Fibroblast of the conjunctiva (primary cell): Measurements from ENCODE around the gene AQP7.
A peak's percentile ranks its signal among the peaks of the same experiment; 100 is the strongest.
"Not testable (repeated sequence)": the region's sequence is repeated elsewhere in the genome, so short reads cannot be mapped to it uniquely, and the experiment has no call there.

Experiments
- DNase-seq: peaks from one replicate; pipeline ENCODE4 v3.0.0-alpha.2; 2010; ENCODE audit warnings: low read depth

Gene AQP7

GRCh38 chr9:33402371-33402770 is at the start of gene AQP7:
TSS of gene AQP7 (minus strand) at chr9:33402568. CDS start at chr9:33401262, 1,306 bp downstream.
- not testable (repeated sequence) for DNase-seq

GRCh38 chr9:33450621-33451146 is 48.3 kb upstream of the AQP7 start:
- DNase-seq, result no peak

- no peak for DNase-seq
Observed at GRCh38 chr9:33449715-33450114, 47.3 kb upstream of the AQP7 start.

GRCh38 chr9:33447799-33448553 is 45.6 kb upstream of the AQP7 start:
- DNase-seq, result no peak

GRCh38 chr9:33446946-33447798 is 44.8 kb upstream of the AQP7 start, which contains the start of gene AQP3:
TSS of gene AQP3 (minus strand) at chr9:33447593. CDS start at chr9:33447530, 63 bp downstream.
- peak; percentile 12 for DNase-seq

- DNase-seq, result no peak
Observed at GRCh38 chr9:33446240-33446945, 44.0 kb upstream of the AQP7 start.

GRCh38 chr9:33445389-33446239 is 43.2 kb upstream of the AQP7 start:
- DNase-seq, result no peak

DNA sequence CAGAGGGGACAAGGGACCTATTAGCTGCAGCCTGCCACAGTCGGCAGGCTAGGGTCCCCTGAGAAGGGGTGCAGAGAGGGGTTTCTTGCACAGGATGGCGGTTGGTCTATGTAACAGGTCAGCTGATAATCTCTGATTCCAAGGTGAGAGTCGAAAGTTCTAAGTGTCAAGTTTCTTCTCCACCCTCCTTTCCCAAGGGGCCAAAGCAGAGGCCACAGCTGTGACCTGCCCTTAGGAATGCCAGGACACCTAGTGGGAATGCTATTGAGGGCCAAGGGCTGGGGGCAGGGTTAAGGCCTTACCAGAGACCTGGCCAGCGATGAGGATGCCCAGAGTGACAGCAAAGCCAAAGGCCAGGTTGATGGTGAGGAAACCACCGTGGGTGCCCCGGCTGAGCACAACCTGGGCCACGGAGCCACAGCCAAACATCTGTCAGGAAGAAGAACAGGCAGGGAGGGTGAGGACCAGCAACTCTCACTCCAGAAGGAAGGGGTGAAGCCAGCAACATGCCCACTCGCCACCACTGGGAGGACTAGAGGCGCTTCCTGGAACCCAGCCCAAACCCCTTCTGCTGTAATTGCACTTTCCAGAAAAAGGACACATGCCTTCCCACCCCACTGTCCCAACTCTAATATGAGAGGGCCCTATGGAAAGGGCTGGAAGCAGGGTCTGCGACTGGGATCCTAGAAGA is 41.2 kb upstream of the AQP7 start:
- no peak for DNase-seq

DNA sequence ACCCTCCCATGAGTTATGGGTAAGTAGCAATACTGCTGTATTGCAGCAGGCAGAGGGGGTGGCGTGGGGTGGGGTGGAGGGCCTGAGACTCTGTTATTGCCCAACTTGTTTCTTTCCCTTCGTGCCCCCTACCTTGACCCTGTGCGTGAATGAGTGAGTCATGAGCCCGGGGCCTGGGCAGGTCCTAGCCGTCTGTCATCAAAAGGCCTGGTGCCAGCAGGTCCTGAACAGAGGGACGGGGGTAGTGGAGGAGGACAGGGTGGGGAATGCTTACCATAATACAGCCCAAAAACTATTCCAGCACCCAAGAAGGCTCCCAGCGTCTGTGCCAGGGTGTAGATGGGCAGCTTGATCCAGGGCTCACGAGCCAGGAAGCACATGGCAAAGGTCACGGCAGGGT is 40.7 kb upstream of the AQP7 start:
- DNase-seq, result peak; percentile 22

- no peak for DNase-seq
Observed at GRCh38 chr9:33442125-33442524, 39.8 kb upstream of the AQP7 start.

DNA sequence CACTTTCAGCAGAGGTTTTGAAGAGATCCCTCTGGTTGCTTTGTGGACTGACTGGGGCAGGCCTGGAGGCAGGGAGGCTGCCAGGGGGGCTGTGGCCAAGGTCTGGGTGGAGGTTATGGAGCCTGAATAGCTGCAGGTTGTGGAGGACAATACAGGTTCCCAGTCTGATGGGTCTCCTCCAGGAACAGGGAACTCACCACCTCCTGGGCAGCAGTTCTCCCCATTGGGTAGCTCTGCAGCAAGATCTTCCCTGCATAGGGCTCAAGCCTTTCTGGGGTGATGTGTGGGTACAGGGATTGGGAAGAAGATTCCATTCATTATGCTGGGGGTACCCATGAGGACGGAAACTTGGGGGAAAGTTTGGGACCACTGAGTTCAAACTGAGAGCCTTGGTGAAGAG is 38.2 kb upstream of the AQP7 start:
- no peak for DNase-seq

GRCh38 chr9:33440204-33440603 is 37.8 kb upstream of the AQP7 start:
- DNase-seq, result no peak

DNA sequence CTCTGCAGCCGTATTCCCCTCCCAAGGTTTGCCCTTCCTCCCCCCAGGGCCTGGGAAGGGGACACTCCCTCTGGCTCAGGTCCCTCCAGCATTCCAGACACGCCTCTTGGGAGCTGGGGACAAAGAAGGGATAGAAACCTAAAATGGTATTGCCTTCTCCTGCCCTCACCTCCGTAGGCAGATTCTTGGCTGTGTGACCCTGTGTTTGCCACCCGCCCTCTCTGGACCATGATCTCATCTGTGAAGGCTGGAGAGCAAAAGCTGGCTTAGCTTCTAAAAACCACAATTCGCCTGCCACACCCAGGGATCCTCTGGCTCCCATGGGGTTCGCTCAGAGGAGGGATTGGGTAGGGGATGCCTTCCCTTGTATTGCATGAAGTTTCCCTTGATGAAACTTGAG is 37.4 kb upstream of the AQP7 start:
- peak; percentile 17 for DNase-seq

GRCh38 chr9:33438926-33439680 is 36.7 kb upstream of the AQP7 start:
- DNase-seq, result no peak

DNA sequence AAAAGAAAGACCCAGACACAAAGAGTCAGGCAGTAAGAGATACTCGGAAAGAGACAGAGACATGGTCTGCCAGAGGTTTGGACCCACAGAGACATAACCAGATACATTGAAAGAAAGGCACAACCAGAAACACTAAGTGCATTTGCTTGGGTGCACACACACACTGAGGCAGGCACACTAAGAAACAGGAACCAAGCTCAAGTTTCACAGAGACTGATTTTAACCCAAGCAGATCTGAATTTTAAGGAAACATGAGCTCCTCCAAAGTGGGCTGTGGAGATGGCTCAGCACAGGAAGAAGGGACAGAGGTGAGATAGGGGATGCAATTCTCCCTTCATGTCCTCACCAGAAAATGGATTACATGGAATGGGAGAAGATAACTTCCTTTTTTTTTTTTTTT is 35.5 kb upstream of the AQP7 start:
- no peak for DNase-seq

DNA sequence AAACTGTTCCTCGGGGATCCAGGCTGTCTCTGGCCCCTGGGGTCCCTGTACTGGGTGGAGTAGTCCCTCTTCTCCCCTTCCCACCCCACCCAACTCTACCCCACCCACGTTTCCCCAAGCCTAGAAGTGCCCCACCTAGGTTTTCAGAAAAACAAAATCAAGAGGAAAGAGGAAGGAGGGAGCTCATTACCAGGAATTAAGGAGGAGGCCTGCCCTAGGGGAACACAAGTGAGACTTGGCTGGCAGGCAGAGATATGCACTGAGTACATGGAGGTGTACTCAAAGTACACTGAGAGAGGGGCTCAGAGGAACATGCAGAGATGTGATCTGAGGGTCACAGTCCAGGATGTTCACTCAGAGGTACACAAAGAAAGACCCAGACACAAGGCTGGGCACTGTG is 34.8 kb upstream of the AQP7 start:
- no peak for DNase-seq

DNA sequence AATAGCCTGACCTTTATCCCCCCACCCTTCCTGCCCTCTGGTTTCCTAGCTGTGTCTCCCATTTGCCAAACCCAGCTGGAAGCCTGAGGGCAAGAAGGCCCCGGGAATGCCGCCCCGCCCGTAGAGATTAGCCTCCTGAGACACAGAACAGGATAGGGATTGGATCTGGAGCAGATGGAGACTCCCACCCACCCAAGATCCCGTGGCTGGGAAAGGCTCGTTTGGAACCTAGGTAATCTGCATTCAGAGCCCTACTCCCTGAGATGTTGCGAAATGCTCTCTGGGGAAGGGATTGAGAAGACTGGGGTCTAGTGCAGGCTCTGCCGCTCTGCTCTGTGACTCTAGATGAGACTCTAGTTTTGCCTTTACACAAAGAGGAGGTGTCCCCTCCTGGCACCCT is 34.1 kb upstream of the AQP7 start:
- DNase-seq, result no peak

DNA sequence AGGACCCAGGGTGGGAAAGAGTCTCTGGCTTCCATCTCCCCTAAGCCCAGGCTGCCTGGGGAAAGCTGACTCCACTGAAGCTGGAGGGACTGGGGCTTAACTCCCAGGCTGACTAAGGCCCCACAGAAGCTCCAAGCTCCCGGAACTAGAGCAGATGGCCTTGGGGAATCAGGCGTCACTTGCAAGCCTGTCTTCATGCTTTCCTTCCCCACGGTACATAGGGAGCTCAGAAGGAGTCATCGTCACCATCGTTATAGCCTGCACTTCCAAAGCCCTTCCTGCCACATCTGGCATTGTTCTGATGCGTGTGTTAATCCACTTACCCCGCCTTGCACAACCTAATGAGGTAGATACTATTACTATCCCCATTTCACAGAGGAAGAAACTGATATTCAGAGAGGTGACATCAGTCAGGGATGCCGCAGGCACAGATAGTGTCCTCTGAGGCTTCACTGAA is 33.5 kb upstream of the AQP7 start:
- DNase-seq, result no peak

DNA sequence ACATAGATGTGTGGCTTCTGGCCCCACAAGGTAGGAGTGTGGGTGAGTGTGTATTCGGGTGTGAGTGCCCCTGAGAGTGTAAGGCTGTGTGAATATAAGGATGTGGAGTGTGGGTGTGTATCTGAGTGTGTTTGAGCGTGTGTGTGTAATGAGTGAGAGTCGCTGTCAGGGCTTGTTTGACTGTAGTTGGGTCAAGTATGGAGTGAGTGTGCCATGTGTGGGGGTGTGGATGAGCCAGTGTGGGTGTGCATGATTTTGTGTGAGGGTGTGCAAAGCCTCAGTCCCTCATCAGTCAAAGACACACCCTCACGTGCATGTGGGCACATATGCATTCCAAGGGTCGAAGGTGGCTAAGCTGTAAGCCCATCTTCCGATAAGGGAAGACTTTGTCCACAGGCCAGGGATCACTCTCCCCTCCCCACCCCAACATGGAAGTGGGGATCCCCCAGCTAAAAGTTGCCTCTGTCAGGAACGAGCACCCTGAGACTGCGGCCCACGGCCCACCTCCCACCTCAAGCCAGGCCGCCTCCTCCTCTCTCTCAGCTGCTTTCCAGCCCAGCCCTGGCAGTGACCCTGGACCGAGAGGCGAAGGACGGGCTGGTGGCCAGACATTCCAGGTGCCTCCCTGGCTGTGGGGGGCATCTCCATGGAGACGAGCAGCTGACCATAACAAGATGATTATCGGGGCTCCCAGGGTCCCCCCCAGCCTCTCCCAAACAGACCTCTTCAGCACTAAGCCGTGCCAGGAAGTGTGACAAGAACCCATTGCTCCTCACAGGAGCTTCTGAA is 32.1 kb upstream of the AQP7 start:
- no peak for DNase-seq
